Upper lobe of left lung (tissue), 6 donors: ENCODE measurements around the gene PDZD8. TPM values are rescaled to one million over a fixed set of nuclear protein-coding genes. Genes with fewer than 3 reads are reported as not detected.

Source experiments
- ATAC-seq, 2 donors: fragments of 200-7000 bp; cut with Tn5 transposase; one replicate each; pipeline ENCODE4 v1.9.1; 2022; ENCODE audit warnings: mild to moderate bottlenecking in 2 of 2, moderate library complexity in 2 of 2; ENCODE audit not compliant: low FRiP score in 2 of 2
- DNase-seq, 2 donors: peaks; one replicate each; pipeline ENCODE4 v3.0.0-alpha.2; 2019 to 2020
- H3K27ac ChIP-seq, 4 donors: fragments of 200-600 bp; sonication (generic); one replicate each; pipeline ENCODE4 v1.5.1; 2016 to 2019
- H3K27me3 ChIP-seq, 4 donors: fragments of 200-600 bp; sonication (generic); one replicate each; pipeline ENCODE4 v1.5.1; 2017 to 2019
- H3K36me3 ChIP-seq, 4 donors: fragments of 200-600 bp; sonication (generic); one replicate each; pipeline ENCODE4 v1.5.1; 2016 to 2019
- H3K4me1 ChIP-seq, 4 donors: fragments of 200-600 bp; sonication (generic); one replicate each; pipeline ENCODE4 v1.5.1; 2018 to 2019
- H3K4me3 ChIP-seq, 4 donors: fragments of 200-600 bp; sonication (generic); one replicate each; pipeline ENCODE4 v1.5.1; 2017 to 2019; ENCODE audit warnings: mild to moderate bottlenecking in 2 of 4, moderate library complexity in 1 of 4
- H3K9me3 ChIP-seq, 4 donors: fragments of 200-600 bp; sonication (generic); one replicate each; pipeline ENCODE4 v1.5.1; 2018 to 2019
- EP300 ChIP-seq, 4 donors: sonication (generic); formaldehyde crosslinking; IDR thresholded peaks; one replicate each; pipeline ENCODE4 v1.5.1; 2017; ENCODE audit warnings: antibody characterized with exemption in 4 of 4, control low read depth in 2 of 4
- POLR2A ChIP-seq, 4 donors: fragments of 450-650 bp; IDR thresholded peaks; one replicate each; pipeline ENCODE4 v1.5.1; 2016 to 2017; ENCODE audit warnings: antibody characterized with exemption in 4 of 4, mild to moderate bottlenecking in 2 of 4
- POLR2AphosphoS5 ChIP-seq, 2 donors: sonication (generic); formaldehyde crosslinking; IDR thresholded peaks; one replicate each; pipeline ENCODE4 v1.5.1; 2017; ENCODE audit warnings: antibody characterized with exemption in 2 of 2
- WGBS, 2 donors: methylation state at CpG; one replicate each; pipeline ENCODE4 v1.1.5; 2017 to 2018; 5-methylcytosine and 5-hydroxymethylcytosine counted together
- total RNA-seq, 6 donors: library from RNA; depleted of rRNA in 4 of 6; stranded (reverse); fragments of >200 nt in 4 of 6; gene quantifications; one replicate each; pipeline versions ENCODE4 v1.1.0 to v1.2.1, GENCODE V29; 2016 to 2021
- TF ChIP-seq, protein P1 (sequence below), 6 experiments: fragments of 450-650 bp in 4 of 6; fragments of 200-600 bp in 2 of 6; sonication (generic) in 2 of 6; IDR thresholded peaks; one replicate each; pipeline ENCODE4 v1.5.1; 2016 to 2019; ENCODE audit warnings: antibody characterized with exemption in 6 of 6
- donor health status: DM: no; HTN: no; CAD: no; lungs with moderate emphysema.
- donor health status: DM: no; HTN: yes; CAD: no; lungs with severe emphysema.

The PDZD8 gene
- total RNA-seq, 6 donors from 2014 or later, result 18.9 to 42.0 (median 34.0) TPM

DNA sequence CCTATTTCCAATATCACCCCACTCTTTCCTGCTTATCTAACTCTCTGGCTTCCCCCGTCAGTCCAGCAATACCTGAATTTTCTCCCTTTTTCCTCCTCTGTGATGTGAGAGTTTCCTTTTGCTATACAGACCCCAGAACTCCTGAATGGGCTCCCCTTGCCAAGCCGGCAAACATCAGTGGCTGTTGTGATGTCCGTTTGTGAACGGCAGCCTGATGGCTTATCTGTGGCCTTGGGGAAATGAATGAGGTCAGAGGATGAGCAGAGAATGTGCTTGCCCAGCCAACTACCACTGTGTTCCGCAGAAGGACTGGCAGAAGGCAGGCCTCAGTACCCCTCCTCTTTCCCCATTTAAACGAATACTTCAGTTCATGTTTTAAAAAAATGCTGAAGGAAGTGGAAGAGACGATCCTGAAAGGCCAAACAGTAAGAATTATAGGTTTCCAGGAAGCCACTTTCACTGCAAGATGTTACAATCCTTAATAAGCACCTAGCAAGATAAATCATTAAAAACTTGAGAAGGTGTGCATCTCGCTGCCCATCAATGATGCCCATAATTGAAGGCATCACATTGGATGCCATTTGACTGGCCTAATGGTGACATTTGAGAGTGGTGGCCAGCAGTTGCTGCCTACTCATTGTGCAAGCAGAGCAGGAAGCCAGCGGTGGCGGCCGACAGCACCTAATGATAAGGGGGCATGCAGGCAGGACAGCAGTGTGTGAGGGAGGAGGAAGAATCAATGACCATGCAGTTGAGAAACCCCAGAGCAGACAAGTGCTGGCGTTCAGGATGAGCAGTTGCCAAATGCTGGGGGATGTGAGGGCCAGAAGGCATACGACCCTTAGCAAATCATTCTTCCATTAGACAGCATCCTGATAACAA lies 102.8 kb downstream of the PDZD8 start:
- no peak for DNase-seq
- H3K36me3 ChIP-seq, result no peaks in the 10 kb centered on the region
- ATAC-seq, result no peak
- no peak overlapping the region for H3K27ac ChIP-seq
- no peaks in the 10 kb centered on the region for H3K9me3 ChIP-seq
- 64 to 69% methylated on average over 13 of the region's 13 CpGs for WGBS, 2 donors
- H3K4me3 ChIP-seq, result no peak overlapping the region
- TF ChIP-seq POLR2A (IDR thresholded peaks at IDR 0.05) (no peak), EP300 (IDR thresholded peaks at IDR 0.05) (no peak), POLR2AphosphoS5 (IDR thresholded peaks at IDR 0.05) (no peak)
- TF ChIP-seq, protein P1, sequence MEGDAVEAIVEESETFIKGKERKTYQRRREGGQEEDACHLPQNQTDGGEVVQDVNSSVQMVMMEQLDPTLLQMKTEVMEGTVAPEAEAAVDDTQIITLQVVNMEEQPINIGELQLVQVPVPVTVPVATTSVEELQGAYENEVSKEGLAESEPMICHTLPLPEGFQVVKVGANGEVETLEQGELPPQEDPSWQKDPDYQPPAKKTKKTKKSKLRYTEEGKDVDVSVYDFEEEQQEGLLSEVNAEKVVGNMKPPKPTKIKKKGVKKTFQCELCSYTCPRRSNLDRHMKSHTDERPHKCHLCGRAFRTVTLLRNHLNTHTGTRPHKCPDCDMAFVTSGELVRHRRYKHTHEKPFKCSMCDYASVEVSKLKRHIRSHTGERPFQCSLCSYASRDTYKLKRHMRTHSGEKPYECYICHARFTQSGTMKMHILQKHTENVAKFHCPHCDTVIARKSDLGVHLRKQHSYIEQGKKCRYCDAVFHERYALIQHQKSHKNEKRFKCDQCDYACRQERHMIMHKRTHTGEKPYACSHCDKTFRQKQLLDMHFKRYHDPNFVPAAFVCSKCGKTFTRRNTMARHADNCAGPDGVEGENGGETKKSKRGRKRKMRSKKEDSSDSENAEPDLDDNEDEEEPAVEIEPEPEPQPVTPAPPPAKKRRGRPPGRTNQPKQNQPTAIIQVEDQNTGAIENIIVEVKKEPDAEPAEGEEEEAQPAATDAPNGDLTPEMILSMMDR (IDR thresholded peaks at IDR 0.05), result no peak
- no peaks in the 10 kb centered on the region for H3K27me3 ChIP-seq
- no peaks in the 10 kb centered on the region for H3K4me1 ChIP-seq

DNA sequence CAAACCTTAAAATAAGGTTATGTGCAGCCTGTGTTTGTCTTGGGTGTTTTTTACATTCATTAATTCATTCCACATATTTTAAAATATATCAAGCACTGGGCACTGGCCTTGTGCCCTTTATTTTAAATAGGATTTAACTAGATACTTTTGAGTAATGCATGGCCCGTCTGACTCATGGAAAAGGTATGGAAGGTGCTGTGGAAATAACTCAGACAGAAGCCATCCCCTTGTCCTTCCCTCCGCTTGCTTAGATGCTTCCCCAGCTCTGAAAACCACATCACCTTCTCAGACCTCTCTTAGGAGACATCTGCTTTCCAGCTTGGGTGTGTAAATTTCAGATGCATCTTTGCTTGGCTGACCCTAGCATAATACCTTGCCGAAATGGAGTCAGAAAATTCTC lies 103.8 kb downstream of the PDZD8 start:
- H3K36me3 ChIP-seq, result no peaks in the 10 kb centered on the region
- H3K4me1 ChIP-seq, result no peaks in the 10 kb centered on the region
- 93 to 94% methylated on average over 3 of the region's 3 CpGs for WGBS, 2 donors
- DNase-seq (no peak), ATAC-seq (no peak)
- H3K9me3 ChIP-seq, result no peaks in the 10 kb centered on the region
- TF ChIP-seq POLR2A (IDR thresholded peaks at IDR 0.05) (no peak), EP300 (IDR thresholded peaks at IDR 0.05) (no peak), POLR2AphosphoS5 (IDR thresholded peaks at IDR 0.05) (no peak)
- TF ChIP-seq, protein P1 (IDR thresholded peaks at IDR 0.05), result no peak
- H3K4me3 ChIP-seq, result no peak overlapping the region
- H3K27ac ChIP-seq, result no peak overlapping the region
- H3K27me3 ChIP-seq, result no peaks in the 10 kb centered on the region

DNA sequence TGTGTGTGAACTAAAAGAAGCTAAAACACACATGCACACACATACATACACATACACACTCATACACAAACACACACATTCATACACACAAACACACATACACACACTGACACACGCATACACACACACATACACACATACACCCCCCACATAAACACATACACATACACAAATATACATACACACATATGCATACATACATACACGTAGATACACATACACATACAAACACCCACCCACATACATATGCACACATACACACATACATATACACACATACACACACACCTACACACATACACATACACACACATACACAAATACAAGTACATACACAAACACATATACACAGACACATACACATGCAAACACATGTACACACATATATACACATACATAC lies 106.3 kb downstream of the PDZD8 start:
- Histone ChIP-seq H3K27me3 (no peaks in the 10 kb centered on the region), H3K9me3 (no peaks in the 10 kb centered on the region), H3K36me3 (no peaks in the 10 kb centered on the region), H3K27ac (no peak overlapping the region), H3K4me1 (no peaks in the 10 kb centered on the region), H3K4me3 (no peak overlapping the region)
- no peak for ATAC-seq
- no peak for DNase-seq
- WGBS, 2 donors, result 95 to 100% methylated on average over 2 of the region's 2 CpGs
- TF ChIP-seq POLR2AphosphoS5 (IDR thresholded peaks at IDR 0.05) (no peak), POLR2A (IDR thresholded peaks at IDR 0.05) (no peak), EP300 (IDR thresholded peaks at IDR 0.05) (no peak)
- TF ChIP-seq, protein P1 (IDR thresholded peaks at IDR 0.05), result no peak

DNA sequence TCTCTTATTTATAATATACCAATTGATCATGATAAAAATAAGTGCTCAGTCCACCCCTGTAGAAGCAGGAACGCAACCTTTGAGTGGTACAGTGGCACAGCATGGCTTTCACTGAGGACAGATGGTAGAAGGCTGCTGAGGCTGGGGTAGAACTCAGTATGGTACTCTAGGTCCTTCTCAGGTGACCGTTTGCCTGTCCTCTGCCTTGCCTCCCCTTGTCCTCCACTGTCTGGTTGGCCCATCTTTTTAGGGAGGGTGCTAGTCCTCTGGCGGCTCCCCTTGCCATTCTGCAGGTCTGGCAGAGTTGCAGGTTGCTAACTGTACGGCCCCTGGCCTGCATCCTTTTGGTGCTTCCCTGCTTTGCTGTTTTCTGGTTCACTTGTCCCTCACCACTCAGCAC lies 107.0 kb downstream of the PDZD8 start:
- TF ChIP-seq POLR2AphosphoS5 (IDR thresholded peaks at IDR 0.05) (no peak), EP300 (IDR thresholded peaks at IDR 0.05) (no peak), POLR2A (IDR thresholded peaks at IDR 0.05) (no peak)
- TF ChIP-seq, protein P1 (IDR thresholded peaks at IDR 0.05), result no peak

DNA sequence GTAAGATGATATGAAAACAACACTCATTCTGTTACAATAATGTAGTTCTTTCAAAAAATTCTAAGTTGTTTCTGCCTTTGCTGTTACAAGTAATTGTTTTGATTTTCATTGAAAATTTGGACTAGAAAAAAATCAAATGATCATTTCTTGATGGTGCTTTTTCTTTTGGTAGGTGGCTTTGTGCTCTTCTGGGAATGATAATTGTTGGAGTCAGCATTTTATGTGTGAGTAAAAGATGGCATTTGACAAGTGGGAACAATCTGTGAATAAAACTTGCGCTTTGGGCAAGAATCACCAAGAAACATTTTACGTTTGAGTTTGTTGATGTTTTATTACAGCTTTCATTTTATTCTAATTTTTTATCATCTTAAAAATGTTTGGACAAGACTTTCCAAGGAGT lies 108.4 kb downstream of the PDZD8 start:
- Histone ChIP-seq H3K27ac (no peak overlapping the region), H3K4me1 (no peaks in the 10 kb centered on the region), H3K9me3 (no peaks in the 10 kb centered on the region), H3K27me3 (no peaks in the 10 kb centered on the region), H3K4me3 (no peak overlapping the region), H3K36me3 (no peaks in the 10 kb centered on the region)
- TF ChIP-seq, protein P1 (IDR thresholded peaks at IDR 0.05), result no peak
- TF ChIP-seq EP300 (IDR thresholded peaks at IDR 0.05), result no peak
- no peak for TF ChIP-seq POLR2A (IDR thresholded peaks at IDR 0.05)
- TF ChIP-seq POLR2AphosphoS5 (IDR thresholded peaks at IDR 0.05), result no peak
- no peak for ATAC-seq
- no peak for DNase-seq
- WGBS, 2 donors, result 82 to 91% methylated on average over 2 of the region's 2 CpGs

More for the DNA sequence above, 107.0 kb downstream of the PDZD8 start:
- H3K9me3 ChIP-seq, result no peaks in the 10 kb centered on the region
- ATAC-seq, result no peak
- DNase-seq, result no peak
- no peaks in the 10 kb centered on the region for H3K4me1 ChIP-seq
- no peaks in the 10 kb centered on the region for H3K27me3 ChIP-seq
- no peak overlapping the region for H3K4me3 ChIP-seq
- WGBS, 2 donors, result 90% methylated on average over 4 of the region's 4 CpGs
- H3K27ac ChIP-seq, result no peak overlapping the region
- H3K36me3 ChIP-seq, result no peaks in the 10 kb centered on the region
